ENCODE measurements around the gene C1orf105.

The C1orf105 gene

GRCh38 chr1:172383536-172383935 lies 36.9 kb upstream of the C1orf105 start:
- Histone ChIP-seq H3K4me3 (ENCODE audit: low read length in 2 of 2) (peak overlapping the region in 1 of 2 donors; percentile 41), H3K27me3 (ENCODE audit: control insufficient read depth in 1 of 2, insufficient read depth in 2 of 2, low read length in 2 of 2) (no peaks in the 10 kb centered on the region), H3K4me1 (ENCODE audit: control insufficient read depth, insufficient read depth, low read length) (peaks cover 3% of the 10 kb centered on the region), H3K9me3 (ENCODE audit: control insufficient read depth in 2 of 2, low read length in 2 of 2) (no peaks in the 10 kb centered on the region), H3K9ac (ENCODE audit: low read length in 2 of 2) (no peak overlapping the region), H3K36me3 (ENCODE audit: control insufficient read depth in 2 of 2, insufficient read depth in 2 of 2, low read length in 2 of 2) (peaks cover 0 to 2% of the 10 kb centered on the region in 2 donors), H3K27ac (ENCODE audit: low read length) (no peak overlapping the region)

- Histone ChIP-seq H3K9me3 (ENCODE audit: control insufficient read depth in 2 of 2, low read length in 2 of 2) (no peaks in the 10 kb centered on the region), H3K4me3 (ENCODE audit: low read length in 2 of 2) (no peak overlapping the region), H3K27me3 (ENCODE audit: control insufficient read depth in 1 of 2, insufficient read depth in 2 of 2, low read length in 2 of 2) (no peaks in the 10 kb centered on the region), H3K27ac (ENCODE audit: low read length) (no peak overlapping the region), H3K36me3 (ENCODE audit: control insufficient read depth in 2 of 2, insufficient read depth in 2 of 2, low read length in 2 of 2) (peaks cover 0 to 2% of the 10 kb centered on the region in 2 donors), H3K4me1 (ENCODE audit: control insufficient read depth, insufficient read depth, low read length) (peaks cover 3% of the 10 kb centered on the region), H3K9ac (ENCODE audit: low read length in 2 of 2) (no peak overlapping the region)
Observed at GRCh38 chr1:172384656-172385055, 35.8 kb upstream of the C1orf105 start.

GRCh38 chr1:172386046-172386445 lies 34.4 kb upstream of the C1orf105 start:
- Histone ChIP-seq H3K9ac (ENCODE audit: low read length in 2 of 2) (no peak overlapping the region), H3K27ac (ENCODE audit: low read length) (no peak overlapping the region), H3K4me3 (ENCODE audit: low read length in 2 of 2) (no peak overlapping the region), H3K36me3 (ENCODE audit: control insufficient read depth in 2 of 2, insufficient read depth in 2 of 2, low read length in 2 of 2) (peaks cover 0 to 2% of the 10 kb centered on the region in 2 donors), H3K9me3 (ENCODE audit: control insufficient read depth in 2 of 2, low read length in 2 of 2) (no peaks in the 10 kb centered on the region), H3K4me1 (ENCODE audit: control insufficient read depth, insufficient read depth, low read length) (peaks cover 3% of the 10 kb centered on the region), H3K27me3 (ENCODE audit: control insufficient read depth in 1 of 2, insufficient read depth in 2 of 2, low read length in 2 of 2) (no peaks in the 10 kb centered on the region)

- H3K4me3 ChIP-seq (ENCODE audit: low read length in 2 of 2): no peak overlapping the region
- no peak overlapping the region for H3K9ac ChIP-seq (ENCODE audit: low read length in 2 of 2)
- no peaks in the 10 kb centered on the region for H3K9me3 ChIP-seq (ENCODE audit: control insufficient read depth in 2 of 2, low read length in 2 of 2)
- H3K27ac ChIP-seq (ENCODE audit: low read length): no peak overlapping the region
- H3K4me1 ChIP-seq (ENCODE audit: control insufficient read depth, insufficient read depth, low read length): peaks cover 6% of the 10 kb centered on the region
- peaks cover 0 to 2% of the 10 kb centered on the region in 2 donors for H3K36me3 ChIP-seq (ENCODE audit: control insufficient read depth in 2 of 2, insufficient read depth in 2 of 2, low read length in 2 of 2)
- H3K27me3 ChIP-seq (ENCODE audit: control insufficient read depth in 1 of 2, insufficient read depth in 2 of 2, low read length in 2 of 2): no peaks in the 10 kb centered on the region
Observed at GRCh38 chr1:172388490-172388889, 32.0 kb upstream of the C1orf105 start.

GRCh38 chr1:172390301-172390682 lies 30.2 kb upstream of the C1orf105 start:
- Histone ChIP-seq H3K9ac (ENCODE audit: low read length in 2 of 2) (no peak overlapping the region), H3K27me3 (ENCODE audit: control insufficient read depth in 1 of 2, insufficient read depth in 2 of 2, low read length in 2 of 2) (no peaks in the 10 kb centered on the region), H3K4me1 (ENCODE audit: control insufficient read depth, insufficient read depth, low read length) (peaks cover 4% of the 10 kb centered on the region), H3K4me3 (ENCODE audit: low read length in 2 of 2) (no peak overlapping the region), H3K9me3 (ENCODE audit: control insufficient read depth in 2 of 2, low read length in 2 of 2) (no peaks in the 10 kb centered on the region), H3K27ac (ENCODE audit: low read length) (peak overlapping the region; percentile 3), H3K36me3 (ENCODE audit: control insufficient read depth in 2 of 2, insufficient read depth in 2 of 2, low read length in 2 of 2) (peaks cover 0 to 2% of the 10 kb centered on the region in 2 donors)

GRCh38 chr1:172390683-172391551 lies 29.6 kb upstream of the C1orf105 start:
- Histone ChIP-seq H3K9ac (ENCODE audit: low read length in 2 of 2) (no peak overlapping the region), H3K27me3 (ENCODE audit: control insufficient read depth in 1 of 2, insufficient read depth in 2 of 2, low read length in 2 of 2) (no peaks in the 10 kb centered on the region), H3K9me3 (ENCODE audit: control insufficient read depth in 2 of 2, low read length in 2 of 2) (no peaks in the 10 kb centered on the region), H3K27ac (ENCODE audit: low read length) (peak overlapping the region; percentile 3), H3K4me1 (ENCODE audit: control insufficient read depth, insufficient read depth, low read length) (peaks cover 4% of the 10 kb centered on the region), H3K36me3 (ENCODE audit: control insufficient read depth in 2 of 2, insufficient read depth in 2 of 2, low read length in 2 of 2) (peaks cover 0 to 2% of the 10 kb centered on the region in 2 donors), H3K4me3 (ENCODE audit: low read length in 2 of 2) (peak overlapping the region; percentile 8 to 23)

- no peak overlapping the region for H3K27ac ChIP-seq (ENCODE audit: low read length)
- H3K4me3 ChIP-seq (ENCODE audit: low read length in 2 of 2): no peak overlapping the region
Observed at GRCh38 chr1:172391976-172392375, 28.5 kb upstream of the C1orf105 start.

GRCh38 chr1:172393354-172393753 lies 27.1 kb upstream of the C1orf105 start:
- no peaks in the 10 kb centered on the region for H3K36me3 ChIP-seq (ENCODE audit: control insufficient read depth in 2 of 2, insufficient read depth in 2 of 2, low read length in 2 of 2)
- H3K27ac ChIP-seq (ENCODE audit: low read length): no peak overlapping the region
- no peak overlapping the region for H3K4me3 ChIP-seq (ENCODE audit: low read length in 2 of 2)
- no peaks in the 10 kb centered on the region for H3K27me3 ChIP-seq (ENCODE audit: control insufficient read depth in 1 of 2, insufficient read depth in 2 of 2, low read length in 2 of 2)
- H3K9me3 ChIP-seq (ENCODE audit: control insufficient read depth in 2 of 2, low read length in 2 of 2): no peaks in the 10 kb centered on the region
- no peak overlapping the region for H3K9ac ChIP-seq (ENCODE audit: low read length in 2 of 2)
- peaks cover 4% of the 10 kb centered on the region for H3K4me1 ChIP-seq (ENCODE audit: control insufficient read depth, insufficient read depth, low read length)

More at GRCh38 chr1:172391976-172392375, 28.5 kb upstream of the C1orf105 start:
- H3K4me1 ChIP-seq (ENCODE audit: control insufficient read depth, insufficient read depth, low read length): peaks cover 4% of the 10 kb centered on the region
- H3K9me3 ChIP-seq (ENCODE audit: control insufficient read depth in 2 of 2, low read length in 2 of 2): no peaks in the 10 kb centered on the region
- H3K9ac ChIP-seq (ENCODE audit: low read length in 2 of 2): no peak overlapping the region
- H3K36me3 ChIP-seq (ENCODE audit: control insufficient read depth in 2 of 2, insufficient read depth in 2 of 2, low read length in 2 of 2): no peaks in the 10 kb centered on the region
- no peaks in the 10 kb centered on the region for H3K27me3 ChIP-seq (ENCODE audit: control insufficient read depth in 1 of 2, insufficient read depth in 2 of 2, low read length in 2 of 2)

GRCh38 chr1:172394141-172394751 lies 26.2 kb upstream of the C1orf105 start:
- Histone ChIP-seq H3K4me1 (ENCODE audit: control insufficient read depth, insufficient read depth, low read length) (peaks cover 4% of the 10 kb centered on the region), H3K27me3 (ENCODE audit: control insufficient read depth in 1 of 2, insufficient read depth in 2 of 2, low read length in 2 of 2) (no peaks in the 10 kb centered on the region), H3K27ac (ENCODE audit: low read length) (no peak overlapping the region), H3K9me3 (ENCODE audit: control insufficient read depth in 2 of 2, low read length in 2 of 2) (no peaks in the 10 kb centered on the region), H3K9ac (ENCODE audit: low read length in 2 of 2) (no peak overlapping the region), H3K4me3 (ENCODE audit: low read length in 2 of 2) (peak overlapping the region; percentile 6 to 30), H3K36me3 (ENCODE audit: control insufficient read depth in 2 of 2, insufficient read depth in 2 of 2, low read length in 2 of 2) (no peaks in the 10 kb centered on the region)

GRCh38 chr1:172394811-172395210 lies 25.7 kb upstream of the C1orf105 start:
- Histone ChIP-seq H3K9ac (ENCODE audit: low read length in 2 of 2) (no peak overlapping the region), H3K4me3 (ENCODE audit: low read length in 2 of 2) (no peak overlapping the region), H3K9me3 (ENCODE audit: control insufficient read depth in 2 of 2, low read length in 2 of 2) (no peaks in the 10 kb centered on the region), H3K27me3 (ENCODE audit: control insufficient read depth in 1 of 2, insufficient read depth in 2 of 2, low read length in 2 of 2) (no peaks in the 10 kb centered on the region), H3K36me3 (ENCODE audit: control insufficient read depth in 2 of 2, insufficient read depth in 2 of 2, low read length in 2 of 2) (no peaks in the 10 kb centered on the region), H3K4me1 (ENCODE audit: control insufficient read depth, insufficient read depth, low read length) (peaks cover 4% of the 10 kb centered on the region), H3K27ac (ENCODE audit: low read length) (no peak overlapping the region)

- Histone ChIP-seq H3K27ac (ENCODE audit: low read length) (no peak overlapping the region), H3K36me3 (ENCODE audit: control insufficient read depth in 2 of 2, insufficient read depth in 2 of 2, low read length in 2 of 2) (no peaks in the 10 kb centered on the region), H3K27me3 (ENCODE audit: control insufficient read depth in 1 of 2, insufficient read depth in 2 of 2, low read length in 2 of 2) (no peaks in the 10 kb centered on the region), H3K9me3 (ENCODE audit: control insufficient read depth in 2 of 2, low read length in 2 of 2) (no peaks in the 10 kb centered on the region), H3K4me3 (ENCODE audit: low read length in 2 of 2) (no peak overlapping the region), H3K4me1 (ENCODE audit: control insufficient read depth, insufficient read depth, low read length) (peaks cover 4% of the 10 kb centered on the region), H3K9ac (ENCODE audit: low read length in 2 of 2) (no peak overlapping the region)
Observed at GRCh38 chr1:172395576-172395975, 24.9 kb upstream of the C1orf105 start.
